Left lung (tissue), 10 donors: ENCODE data around the gene NFATC1. TPM values are rescaled to one million over a fixed set of nuclear protein-coding genes. Genes with fewer than 3 reads are reported as not detected.
A peak's percentile ranks its signal among the peaks of the same experiment; 100 is the strongest.

Experiments
- ATAC-seq: fragments of 200-7000 bp; cut with Tn5 transposase; one replicate; pipeline ENCODE4 v1.9.1; 2020; ENCODE audit warnings: moderate library complexity
- DNase-seq, 4 donors: peaks; one replicate each; pipeline ENCODE4 v3.0.0-alpha.2; 2013 to 2020
- H3K27ac ChIP-seq, 2 donors: fragments of 200-600 bp; sonication (generic) in 1 of 2; one replicate each; pipeline versions ENCODE4 v1.5.0 to v1.8.0; 2020 to 2021
- H3K27me3 ChIP-seq, 2 donors: fragments of 200-600 bp; sonication (generic) in 1 of 2; one replicate each; pipeline versions ENCODE4 v1.5.0 to v1.8.0; 2020 to 2021
- H3K36me3 ChIP-seq, 2 donors: fragments of 200-600 bp; sonication (generic) in 1 of 2; one replicate each; pipeline versions ENCODE4 v1.5.0 to v1.8.0; 2020 to 2021
- H3K4me1 ChIP-seq, 2 donors: fragments of 200-600 bp; one replicate each; pipeline ENCODE4 v1.8.0; 2021
- H3K4me3 ChIP-seq, 2 donors: fragments of 200-600 bp; sonication (generic) in 1 of 2; one replicate each; pipeline versions ENCODE4 v1.5.0 to v1.8.0; 2020 to 2021; ENCODE audit warnings: mild to moderate bottlenecking in 1 of 2
- H3K9me3 ChIP-seq, 2 donors: fragments of 200-600 bp; sonication (generic) in 1 of 2; one replicate each; pipeline versions ENCODE4 v1.5.0 to v1.8.0; 2020 to 2021
- CTCF ChIP-seq, 2 donors: fragments of 200-600 bp; sonication (generic) in 1 of 2; IDR thresholded peaks; one replicate each; pipeline versions ENCODE4 v1.5.0 to v1.8.0; 2021; ENCODE audit warnings: antibody characterized with exemption in 2 of 2
- intact Hi-C, 2 donors: fragments of 100-400 bp; cut with DNase I; formaldehyde crosslinking; loops; one replicate each; pipeline versions ENCODE4 v1.11.2 to v1.14.2; 2022
- polyA plus RNA-seq, 6 donors: library from polyadenylated mRNA; unstranded; fragments of 120-200 nt; gene quantifications; one replicate each; pipeline ENCODE4 v1.2.1, GENCODE V29; 2013; ENCODE audit not compliant: insufficient read length in 6 of 6
- total RNA-seq, 2 donors: library from RNA; stranded (reverse); fragmentation: NEBNext Ultra II Directional; extraction: Animal tissue kit (Norgen Biotek cat#: 25700); gene quantifications; one replicate each; pipeline ENCODE4 v1.2.1, GENCODE V29; 2021
- donor health status: DM: no; HTN: yes; CAD: no.
- donor health status: DM: no; HTN: no; CAD: no.

The NFATC1 gene
- total and polyA plus RNA-seq, 8 donors: 6.5 to 17.1 (median 8.0) TPM

GRCh38 chr18:79467126-79467525, 71.4 kb downstream of the NFATC1 start:
- peaks cover 0 to 53% of the 10 kb centered on the region in 2 donors for H3K36me3 ChIP-seq
- DNase-seq: no peak
- TF ChIP-seq CTCF (IDR thresholded peaks at IDR 0.05): no peak
- intact Hi-C loops: no loop called here
- H3K9me3 ChIP-seq: no peaks in the 10 kb centered on the region
- H3K27ac ChIP-seq: no peak overlapping the region
- no peak for ATAC-seq
- H3K4me1 ChIP-seq: no peaks in the 10 kb centered on the region
- H3K4me3 ChIP-seq: no peak overlapping the region
- no peaks in the 10 kb centered on the region for H3K27me3 ChIP-seq

- Histone ChIP-seq H3K27me3 (no peaks in the 10 kb centered on the region), H3K27ac (no peak overlapping the region), H3K4me3 (no peak overlapping the region), H3K9me3 (peaks cover 0 to 4% of the 10 kb centered on the region in 2 donors), H3K4me1 (no peaks in the 10 kb centered on the region), H3K36me3 (peaks cover 0 to 49% of the 10 kb centered on the region in 2 donors)
- ATAC-seq (no peak), DNase-seq (peak in 2 of 4 donors; percentile 70 to 77)
- TF ChIP-seq CTCF (IDR thresholded peaks at IDR 0.05): no peak
- intact Hi-C loops: no loop called here
Observed at GRCh38 chr18:79468119-79468789, 72.5 kb downstream of the NFATC1 start.

GRCh38 chr18:79469309-79469708, 73.6 kb downstream of the NFATC1 start:
- Histone ChIP-seq H3K36me3 (peaks cover 0 to 44% of the 10 kb centered on the region in 2 donors), H3K9me3 (peaks cover 0 to 5% of the 10 kb centered on the region in 2 donors), H3K4me3 (no peak overlapping the region), H3K4me1 (no peaks in the 10 kb centered on the region), H3K27ac (no peak overlapping the region), H3K27me3 (no peaks in the 10 kb centered on the region)
- intact Hi-C loops: no loop called here
- DNase-seq (no peak), ATAC-seq (no peak)
- TF ChIP-seq CTCF (IDR thresholded peaks at IDR 0.05): no peak

- Histone ChIP-seq H3K4me3 (no peak overlapping the region), H3K9me3 (peaks cover 0 to 5% of the 10 kb centered on the region in 2 donors), H3K27ac (no peak overlapping the region), H3K27me3 (no peaks in the 10 kb centered on the region), H3K36me3 (peaks cover 0 to 44% of the 10 kb centered on the region in 2 donors), H3K4me1 (no peaks in the 10 kb centered on the region)
- DNase-seq (no peak), ATAC-seq (no peak)
- intact Hi-C loops: no loop called here
- no peak for TF ChIP-seq CTCF (IDR thresholded peaks at IDR 0.05)
Observed at GRCh38 chr18:79469751-79470505, 74.2 kb downstream of the NFATC1 start.

- ATAC-seq: no peak
- no peak for DNase-seq
- intact Hi-C loops: no loop called here
- Histone ChIP-seq H3K9me3 (peaks cover 0 to 5% of the 10 kb centered on the region in 2 donors), H3K36me3 (peaks cover 0 to 44% of the 10 kb centered on the region in 2 donors), H3K27ac (no peak overlapping the region), H3K4me1 (no peaks in the 10 kb centered on the region), H3K4me3 (no peak overlapping the region), H3K27me3 (no peaks in the 10 kb centered on the region)
- TF ChIP-seq CTCF (IDR thresholded peaks at IDR 0.05): no peak
Observed at GRCh38 chr18:79470547-79470946, 74.8 kb downstream of the NFATC1 start.
